NCI-H1105 treated with DMSO at 0.1 percent for 48 hours (cell line): ENCODE data around the gene CRLF1.

Experiments used
- DNase-seq: peaks from one replicate; lab custom pipeline; 2025; lab: John Stamatoyannopoulos, UW

CRLF1 gene

GRCh38 chr19:18606281-18607225 is at the start of gene CRLF1:
CRLF1 (minus strand) TSS chr19:18606799; CDS start chr19:18606656, 143 bp downstream.
- DNase-seq = no peak

- no peak for DNase-seq
These were observed 48.7 kb upstream of the CRLF1 start for GRCh38 chr19:18655173-18655844.

GRCh38 chr19:18654469-18654868 is 47.9 kb upstream of the CRLF1 start:
- no peak for DNase-seq

GRCh38 chr19:18653853-18654252 is 47.3 kb upstream of the CRLF1 start:
- no peak for DNase-seq

- DNase-seq = no peak
These were observed 45.1 kb upstream of the CRLF1 start for GRCh38 chr19:18651733-18652132.

GRCh38 chr19:18651300-18651699 is 44.7 kb upstream of the CRLF1 start:
- no peak for DNase-seq

- no peak for DNase-seq
These were observed 44.0 kb upstream of the CRLF1 start for GRCh38 chr19:18650468-18651041.

GRCh38 chr19:18650021-18650390 is 43.4 kb upstream of the CRLF1 start:
- no peak for DNase-seq

GRCh38 chr19:18649371-18650020 is 42.9 kb upstream of the CRLF1 start:
- DNase-seq = no peak

- DNase-seq = no peak
These were observed 42.3 kb upstream of the CRLF1 start for GRCh38 chr19:18648973-18649315.

- DNase-seq = no peak
These were observed 41.2 kb upstream of the CRLF1 start for GRCh38 chr19:18647807-18648206.

GRCh38 chr19:18647371-18647767 is 40.8 kb upstream of the CRLF1 start:
- DNase-seq = no peak

- no peak for DNase-seq
These were observed 40.2 kb upstream of the CRLF1 start for GRCh38 chr19:18646535-18647370.

- DNase-seq = no peak
These were observed 38.5 kb upstream of the CRLF1 start for GRCh38 chr19:18645035-18645511.

- DNase-seq = no peak
These were observed 37.8 kb upstream of the CRLF1 start for GRCh38 chr19:18644196-18645034.

GRCh38 chr19:18639706-18640243 is 33.2 kb upstream of the CRLF1 start:
- DNase-seq = no peak

- no peak for DNase-seq
These were observed 31.4 kb upstream of the CRLF1 start for GRCh38 chr19:18637673-18638630.

GRCh38 chr19:18636969-18637629 is 30.5 kb upstream of the CRLF1 start, which contains the start of gene KLHL26:
KLHL26 (plus strand) TSS chr19:18637028; CDS start chr19:18637055, 27 bp downstream.
- no peak for DNase-seq
